Measurements from ENCODE around the gene AP3D1.

DNA sequence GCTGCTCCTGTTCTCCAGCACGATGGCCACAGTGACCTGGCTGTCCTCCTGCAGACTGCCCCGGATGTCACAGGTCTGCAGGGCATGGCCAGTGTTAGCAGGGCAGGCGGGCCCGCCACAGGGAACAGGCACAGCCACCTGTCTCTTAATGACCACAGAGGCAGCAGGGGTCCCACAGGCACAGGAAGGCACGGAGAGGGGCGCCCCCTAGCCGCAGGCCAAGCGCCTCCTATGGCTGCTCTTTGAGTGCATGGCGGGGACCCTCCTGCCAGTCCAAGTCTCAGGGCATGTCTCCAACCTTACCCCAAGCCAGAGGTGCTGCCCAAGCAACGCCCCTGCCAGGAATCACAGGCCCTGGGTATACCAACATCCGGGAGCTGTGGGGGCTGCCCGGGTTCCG lies 40.5 kb downstream of the AP3D1 start:
- TF ChIP-seq GATA2 (IDR thresholded peaks at IDR 0.05; ENCODE audit: low read depth, low read length) (no peak), GATA3 (IDR thresholded peaks at IDR 0.05; ENCODE audit: low read depth, low read length) (no peak)

Data from SH-SY5Y (cell line).